HUDEP-2 (cell line): Measurements from ENCODE around the gene YPEL2.

Source experiments
- DNase-seq, 76 experiments: peaks; one replicate each; lab custom pipeline; 2025; ENCODE audit not compliant: unreplicated experiment in 76 of 76; lab: John Stamatoyannopoulos, UW

Gene YPEL2

DNA sequence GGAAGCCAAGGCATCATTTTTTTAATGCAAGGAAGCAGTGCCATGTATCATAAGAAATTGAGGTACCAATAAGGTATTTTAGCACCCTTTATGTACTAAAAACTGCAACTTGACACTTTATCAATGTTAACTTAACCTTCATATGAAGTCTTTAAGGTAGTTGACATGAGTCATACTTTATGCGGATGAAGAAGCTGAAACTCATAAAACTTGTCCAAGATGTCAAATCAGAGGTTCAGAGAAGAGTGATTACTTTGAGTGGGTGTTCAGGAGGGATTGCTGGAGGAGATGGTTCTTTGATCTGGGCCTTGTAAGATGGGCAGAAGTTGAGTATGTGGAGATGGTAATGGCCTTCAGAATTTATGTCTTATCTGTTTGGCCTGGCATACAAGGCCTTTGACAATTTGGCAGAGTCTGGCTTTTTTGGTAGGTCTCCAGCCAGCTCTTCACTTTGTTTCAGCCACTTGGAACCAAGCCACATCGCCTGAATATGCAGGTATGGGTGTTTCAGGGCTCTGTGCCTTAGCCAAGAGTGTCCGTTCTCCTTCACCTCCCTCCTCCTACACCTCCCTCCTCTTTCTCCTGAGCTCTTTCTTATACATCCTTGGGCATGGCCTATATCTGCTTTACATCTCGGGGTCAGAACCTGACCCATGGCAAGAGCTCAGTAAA is 23.7 kb downstream of the YPEL2 start:
- DNase-seq: no peak

DNA sequence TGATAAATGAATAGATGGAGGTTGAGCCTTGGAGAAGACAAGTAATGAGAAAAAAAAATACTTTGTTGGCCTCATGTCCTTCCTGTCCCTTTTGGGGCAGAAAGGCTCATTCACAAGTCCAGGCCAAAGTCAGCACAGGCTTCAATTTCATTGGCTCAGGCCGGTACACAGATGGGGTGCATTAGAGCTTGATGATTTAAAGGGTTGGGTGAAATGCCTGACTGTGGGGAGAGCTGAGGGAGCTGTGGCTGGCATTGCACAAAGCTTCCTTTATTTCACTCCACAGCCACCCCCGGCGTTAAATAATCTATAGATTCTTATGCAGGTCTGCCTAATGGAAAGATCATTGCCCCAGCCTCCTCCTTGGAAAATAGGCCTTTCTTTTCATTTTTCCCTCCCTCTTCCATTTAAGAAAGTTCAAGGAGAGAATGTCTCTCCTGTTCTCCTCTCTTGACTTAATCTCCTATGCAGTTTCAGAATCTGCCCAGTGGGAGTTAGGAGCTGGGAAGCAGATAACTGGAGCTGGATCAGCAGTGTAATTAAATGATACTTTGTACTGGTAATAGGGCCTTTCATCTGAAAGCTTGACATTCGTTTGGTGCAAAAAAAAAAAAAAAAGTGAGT is 24.4 kb downstream of the YPEL2 start:
- no peak for DNase-seq

DNA sequence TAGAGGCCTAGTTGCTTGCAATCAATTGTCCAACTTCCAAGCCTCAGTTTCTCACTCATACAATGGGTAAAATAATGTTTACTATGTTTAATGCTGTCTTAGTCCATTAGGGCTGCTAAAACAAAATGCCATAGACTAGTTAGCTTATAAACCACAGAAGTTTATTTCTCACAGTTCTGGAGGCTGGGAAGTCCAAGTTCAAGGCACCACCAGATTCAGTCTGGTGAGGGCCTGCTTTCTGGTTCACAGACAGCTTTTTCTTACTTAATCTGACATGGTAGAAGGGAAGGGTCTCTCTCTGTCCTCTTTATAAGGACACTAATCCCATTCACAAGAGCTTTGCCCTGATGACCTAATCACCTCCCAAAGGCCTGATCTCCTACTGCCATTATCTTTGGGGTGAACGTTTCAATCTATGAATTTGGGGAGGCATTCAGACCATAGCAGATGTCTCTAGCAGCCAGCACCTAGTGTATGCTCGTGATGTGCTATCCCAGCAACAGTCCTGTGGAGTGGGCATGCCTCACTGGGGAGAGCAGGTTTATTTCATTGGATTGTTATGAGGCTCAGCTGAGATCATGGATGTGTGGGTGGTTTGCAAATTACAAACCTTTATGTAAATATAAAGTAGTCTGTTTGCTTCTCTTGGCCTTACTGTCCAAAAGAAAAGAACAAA is 25.2 kb downstream of the YPEL2 start:
- no peak for DNase-seq

- no peak for DNase-seq
Measured at GRCh38 chr17:59357219-59357697, 25.8 kb downstream of the YPEL2 start.

DNA sequence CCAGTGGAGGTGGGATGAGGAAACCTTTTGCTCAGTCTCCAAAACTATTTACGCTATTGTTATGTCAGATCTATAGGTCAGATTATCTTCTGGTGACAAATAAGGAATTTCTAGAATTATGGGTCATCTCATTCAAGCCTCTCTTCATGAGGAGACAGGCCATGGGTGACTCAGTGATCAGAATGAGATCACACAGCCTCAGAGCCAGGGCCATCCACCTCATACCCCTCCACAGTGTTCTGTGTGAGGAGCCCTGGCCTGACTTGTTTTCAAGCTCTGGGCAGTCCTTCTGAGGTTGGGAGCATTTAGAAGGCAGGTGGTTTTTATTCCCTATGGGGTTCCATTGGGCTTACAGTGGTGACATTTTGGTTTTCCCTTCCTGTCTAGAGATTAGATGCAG is 26.5 kb downstream of the YPEL2 start:
- DNase-seq: no peak

GRCh38 chr17:59361386-59361785 is 29.9 kb downstream of the YPEL2 start:
- DNase-seq: no peak

DNA sequence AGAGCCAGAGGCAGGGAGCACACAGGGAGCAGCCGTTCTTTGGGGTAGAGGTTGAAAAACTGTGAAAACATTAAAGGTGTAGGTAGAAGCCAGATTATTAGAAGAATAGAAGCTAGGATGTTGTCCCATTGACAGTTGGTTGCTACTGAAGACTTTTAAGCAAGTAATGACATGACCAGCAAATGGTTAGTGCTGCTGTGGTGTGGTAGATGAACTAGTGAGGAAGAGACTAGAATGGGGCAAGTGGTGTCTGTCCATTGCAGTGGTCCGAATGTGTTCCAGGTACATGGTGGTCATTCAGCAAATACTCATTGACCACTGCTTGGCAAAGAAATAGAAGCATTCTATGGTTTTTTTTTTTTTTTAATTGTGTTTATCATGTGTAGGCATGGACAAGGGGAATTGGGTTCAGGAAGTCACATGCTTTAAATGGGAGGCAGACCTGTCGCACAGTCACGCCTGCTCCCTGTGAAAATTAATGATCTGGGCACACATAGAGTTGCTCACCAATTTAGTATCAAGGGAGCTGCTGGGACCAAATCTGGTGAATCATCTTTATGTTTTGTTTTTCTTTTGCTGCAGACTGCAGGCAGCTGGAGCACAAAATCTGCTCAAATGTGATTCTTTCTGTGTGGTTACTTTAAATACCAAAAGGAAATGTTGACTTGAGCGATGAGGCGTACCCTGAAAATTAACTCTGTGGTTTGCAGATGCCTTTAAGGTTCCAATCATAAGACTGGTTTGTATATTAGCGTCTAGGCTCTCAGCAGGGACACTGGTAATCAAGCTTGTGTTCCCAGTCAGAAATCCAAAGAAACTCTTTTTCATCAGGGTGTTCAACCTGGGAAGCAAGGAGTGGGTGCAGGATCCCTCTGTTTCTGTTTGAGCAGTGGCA is 30.7 kb downstream of the YPEL2 start:
- DNase-seq: no peak

- no peak for DNase-seq
Measured at GRCh38 chr17:59362811-59363205, 31.4 kb downstream of the YPEL2 start.

DNA sequence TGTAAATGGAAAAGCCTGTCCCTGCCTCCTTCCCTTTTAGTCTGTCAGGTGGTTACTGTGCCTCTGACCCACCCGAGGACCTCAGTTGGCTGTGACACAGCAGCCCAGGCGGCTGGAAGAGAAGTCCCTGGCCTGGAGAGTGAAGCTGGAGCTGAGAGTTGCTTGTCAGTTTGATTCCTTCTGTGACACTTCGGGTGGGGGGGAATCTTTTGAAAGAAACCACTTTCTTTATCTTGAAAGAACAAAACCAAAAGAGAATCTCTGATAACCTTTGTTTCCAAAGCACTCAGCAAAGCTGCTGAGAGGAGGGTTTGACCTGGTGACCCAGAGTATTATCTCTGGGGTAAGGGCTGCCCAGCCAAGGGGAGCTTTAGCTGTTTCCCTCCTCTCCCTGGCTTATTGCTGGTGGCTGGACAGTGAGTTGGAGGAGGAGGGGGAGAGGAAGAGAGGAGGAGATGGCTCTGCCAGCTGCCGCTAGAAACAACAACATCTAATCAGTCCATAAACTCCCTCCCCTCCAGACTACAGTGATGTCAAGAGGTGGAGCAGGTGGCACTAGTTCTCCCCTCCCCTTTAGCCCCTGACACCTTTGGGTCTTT is 34.0 kb downstream of the YPEL2 start:
- DNase-seq: peak in 73 of 76 experiments; percentile 7 to 87 (median 59)

- DNase-seq: no peak
Measured at GRCh38 chr17:59366040-59366757, 34.7 kb downstream of the YPEL2 start.

GRCh38 chr17:59366773-59367656 is 35.6 kb downstream of the YPEL2 start:
- no peak for DNase-seq

DNA sequence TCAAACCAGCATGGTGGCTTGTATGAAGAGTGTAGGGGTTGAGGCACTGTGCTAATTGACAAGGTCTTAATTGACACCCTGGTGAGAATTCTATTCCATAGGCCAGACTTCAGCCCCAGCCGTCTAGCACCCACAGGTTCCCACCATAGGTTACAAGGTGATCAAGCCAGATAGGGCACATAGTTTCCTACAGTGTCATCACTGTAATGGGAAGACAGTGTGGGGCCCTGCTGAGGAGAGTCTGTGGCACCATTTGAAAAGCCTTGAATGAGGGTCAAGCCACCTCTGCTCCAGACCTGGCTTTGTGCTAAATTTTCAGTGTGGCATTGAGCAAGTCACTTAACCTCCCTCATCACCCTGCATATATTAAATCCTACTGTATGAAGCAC is 36.2 kb downstream of the YPEL2 start:
- DNase-seq: no peak

- DNase-seq: no peak
Measured at GRCh38 chr17:59368218-59368857, 36.9 kb downstream of the YPEL2 start.

GRCh38 chr17:59369031-59369975 is 37.8 kb downstream of the YPEL2 start:
- no peak for DNase-seq

DNA sequence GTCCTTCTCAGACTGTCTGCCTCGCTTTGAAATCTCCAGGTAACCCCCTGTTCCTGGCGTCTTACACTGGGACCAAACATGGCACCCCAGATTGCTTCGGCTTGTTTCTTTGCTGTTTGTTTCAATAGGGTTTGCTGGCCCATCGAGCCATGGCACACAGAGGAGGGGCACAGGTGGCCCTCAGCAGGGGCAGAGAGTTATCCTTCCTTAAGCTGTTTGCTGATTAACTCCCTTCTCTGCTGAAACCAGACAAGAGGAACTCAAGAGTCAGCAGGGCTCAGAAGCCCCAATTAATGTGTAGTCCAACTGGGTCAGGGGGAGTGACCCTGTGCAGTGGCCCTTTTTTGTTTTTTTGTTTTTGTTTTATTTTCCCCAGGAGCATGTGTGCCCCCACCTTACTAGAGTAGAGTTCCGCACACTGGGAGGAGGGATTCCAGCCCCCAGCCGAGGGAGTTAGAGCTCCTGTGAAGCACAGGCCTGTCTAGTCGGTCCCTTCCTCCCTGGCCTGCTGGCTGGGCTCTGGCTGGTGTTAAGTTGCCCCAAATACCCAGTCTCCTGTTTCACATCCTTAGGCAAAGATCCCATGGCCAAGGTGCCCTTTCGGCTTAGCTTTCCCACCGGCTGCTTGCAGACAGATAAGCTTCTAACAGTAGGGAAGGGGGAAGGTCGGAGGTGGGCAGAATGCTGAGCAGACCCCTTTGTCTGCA is 39.3 kb downstream of the YPEL2 start:
- no peak for DNase-seq

- no peak for DNase-seq
Measured at GRCh38 chr17:59371416-59372100, 40.1 kb downstream of the YPEL2 start.
